Common myeloid progenitor, CD34-positive (primary cell): ENCODE results near the gene PHGDH.
A peak's percentile ranks its signal among the peaks of the same experiment; 100 is the strongest.

Source experiments
- CTCF ChIA-PET: fragments of 350-600 bp; sonication (Branson Sonifier 250); formaldehyde crosslinking; loops from one replicate; lab custom pipeline; 2021; ENCODE audit warnings: antibody characterized with exemption; lab: Charles Lee
- POLR2A ChIA-PET: fragments of 350-600 bp; sonication (Branson Sonifier 250); formaldehyde crosslinking; loops from one replicate; lab custom pipeline; 2021; ENCODE audit warnings: antibody characterized with exemption; lab: Charles Lee
- DNase-seq, 3 donors: peaks; one replicate each; pipeline versions ENCODE4 v3.0.0 to v3.0.0-alpha.2; 2013
- H3K27ac ChIP-seq, 2 experiments: 1 replicate in 1 of 2; 2 replicates in 1 of 2; pipeline ENCODE4 v1.7.0; 2013; ENCODE audit warnings: inconsistent platforms in 2 of 2, low read length in 2 of 2, mild to moderate bottlenecking in 2 of 2, low read depth in 1 of 2, moderate library complexity in 1 of 2; ENCODE audit not compliant: severe bottlenecking in 2 of 2, insufficient read depth in 1 of 2, poor library complexity in 1 of 2
- H3K27me3 ChIP-seq, 5 experiments: replicated peaks in 2 of 5; 1 replicate in 3 of 5; 2 replicates in 2 of 5; pipeline versions ENCODE4 v1.6.1 to v1.7.0; 2013; ENCODE audit warnings: low read length in 4 of 5, mild to moderate bottlenecking in 2 of 5, moderate library complexity in 2 of 5, inconsistent platforms in 1 of 5; ENCODE audit not compliant: insufficient read depth in 5 of 5, control insufficient read depth in 4 of 5
- H3K36me3 ChIP-seq, 4 experiments: 1 replicate in 2 of 4; 2 replicates in 2 of 4; pipeline versions ENCODE4 v1.6.1 to v1.7.0; 2013; ENCODE audit warnings: low read length in 3 of 4, control low read depth in 1 of 4, mild to moderate bottlenecking in 1 of 4; ENCODE audit not compliant: control insufficient read depth in 4 of 4, insufficient read depth in 4 of 4
- H3K4me1 ChIP-seq, 4 experiments: 1 replicate in 3 of 4; 2 replicates in 1 of 4; pipeline versions ENCODE4 v1.6.1 to v1.7.1; 2013; ENCODE audit warnings: low read length in 3 of 4, mild to moderate bottlenecking in 3 of 4, control low read depth in 1 of 4, inconsistent platforms in 1 of 4, moderate library complexity in 1 of 4; ENCODE audit not compliant: control insufficient read depth in 4 of 4, insufficient read depth in 4 of 4; ENCODE audit errors: control extremely low read depth in 1 of 4
- H3K4me3 ChIP-seq, 7 experiments: 1 replicate in 4 of 7; 2 replicates in 3 of 7; pipeline versions ENCODE4 v1.5.1 to v1.7.0; 2013; ENCODE audit warnings: mild to moderate bottlenecking in 7 of 7, low read length in 6 of 7, moderate library complexity in 6 of 7, inconsistent platforms in 2 of 7, low read depth in 2 of 7, control low read depth in 1 of 7; ENCODE audit not compliant: insufficient read depth in 4 of 7, control insufficient read depth in 1 of 7; ENCODE audit errors: extremely low read depth in 1 of 7
- H3K9me3 ChIP-seq, 5 experiments: 1 replicate in 4 of 5; 2 replicates in 1 of 5; pipeline versions ENCODE4 v1.6.1 to v1.7.1; 2013; ENCODE audit warnings: low read length in 4 of 5, mild to moderate bottlenecking in 2 of 5, inconsistent platforms in 1 of 5, low read depth in 1 of 5, moderate library complexity in 1 of 5; ENCODE audit not compliant: control insufficient read depth in 4 of 5, insufficient read depth in 2 of 5; ENCODE audit errors: control extremely low read depth in 1 of 5
- WGBS: methylation state at CpG from one replicate; pipeline ENCODE4 v1.1.5; 2013; ENCODE audit not compliant: insufficient coverage; 5-methylcytosine and 5-hydroxymethylcytosine counted together

The PHGDH gene

GRCh38 chr1:119715542-119715941 lies 3.8 kb downstream of the PHGDH start:
- no peaks in the 10 kb centered on the region for H3K27me3 ChIP-seq
- WGBS: 10% methylated on average over 4 of the region's 5 CpGs
- H3K4me1 ChIP-seq: peaks cover 0 to 41% (median 32%) of the 10 kb centered on the region in 4 experiments
- POLR2A ChIA-PET: no interaction called here
- peaks cover 0 to 17% (median under 1%) of the 10 kb centered on the region in 4 experiments for H3K36me3 ChIP-seq
- no peaks in the 10 kb centered on the region for H3K9me3 ChIP-seq
- peak overlapping the region in 2 of 7 experiments; percentile 2 to 26 for H3K4me3 ChIP-seq
- peak in 2 of 3 donors; percentile 36 to 48 for DNase-seq
- CTCF ChIA-PET: interaction anchor here (0.9 to 1.6 kb wide), 4 partner anchors 10 to 101 kb away, joined by 3 to 7 read pairs (median 4); no protein-coding TSS in a partner anchor
- H3K27ac ChIP-seq: no peak overlapping the region

GRCh38 chr1:119718409-119718808 lies 6.7 kb downstream of the PHGDH start:
- peaks cover 0 to 30% (median 23%) of the 10 kb centered on the region in 4 experiments for H3K4me1 ChIP-seq
- H3K27ac ChIP-seq: no peak overlapping the region
- no peak overlapping the region for H3K4me3 ChIP-seq
- ChIA-PET POLR2A (no interaction called here), CTCF (interaction anchor here (1.3 to 1.4 kb wide), 2 partner anchors 16 to 42 kb away, joined by 3 to 5 read pairs; no protein-coding TSS in a partner anchor)
- no peaks in the 10 kb centered on the region for H3K9me3 ChIP-seq
- peaks cover 1 to 44% (median 18%) of the 10 kb centered on the region in 4 experiments for H3K36me3 ChIP-seq
- DNase-seq: no peak
- H3K27me3 ChIP-seq: no peaks in the 10 kb centered on the region

- no peaks in the 10 kb centered on the region for H3K9me3 ChIP-seq
- POLR2A ChIA-PET: no interaction called here
- H3K27me3 ChIP-seq: no peaks in the 10 kb centered on the region
- H3K4me3 ChIP-seq: no peak overlapping the region
- CTCF ChIA-PET: no interaction called here
- WGBS: 100% methylated on average over 3 of the region's 3 CpGs
- DNase-seq: no peak
- H3K4me1 ChIP-seq: peaks cover 0 to 24% (median 18%) of the 10 kb centered on the region in 4 experiments
- peaks cover 7 to 50% (median 21%) of the 10 kb centered on the region in 4 experiments for H3K36me3 ChIP-seq
- H3K27ac ChIP-seq: no peak overlapping the region
These were observed 7.2 kb downstream of the PHGDH start for GRCh38 chr1:119718972-119719371.

- ChIA-PET POLR2A (no interaction called here), CTCF (interaction anchor here (1.0 kb wide), 2 partner anchors 11 to 97 kb away, joined by 3 to 4 read pairs; no protein-coding TSS in a partner anchor)
- H3K4me1 ChIP-seq: peaks cover 0 to 8% (median 4%) of the 10 kb centered on the region in 4 experiments
- WGBS: 98% methylated on average over 11 of the region's 11 CpGs
- H3K9me3 ChIP-seq: no peaks in the 10 kb centered on the region
- peaks cover 11 to 70% (median 31%) of the 10 kb centered on the region in 4 experiments for H3K36me3 ChIP-seq
- no peaks in the 10 kb centered on the region for H3K27me3 ChIP-seq
- no peak for DNase-seq
- no peak overlapping the region for H3K4me3 ChIP-seq
- no peak overlapping the region for H3K27ac ChIP-seq
These were observed 9.2 kb downstream of the PHGDH start for GRCh38 chr1:119720866-119721440.

GRCh38 chr1:119721896-119722295 lies 10.2 kb downstream of the PHGDH start:
- Histone ChIP-seq H3K27me3 (no peaks in the 10 kb centered on the region), H3K4me3 (no peak overlapping the region), H3K9me3 (no peaks in the 10 kb centered on the region), H3K36me3 (peaks cover 11 to 75% (median 36%) of the 10 kb centered on the region in 4 experiments), H3K4me1 (no peaks in the 10 kb centered on the region), H3K27ac (no peak overlapping the region)
- POLR2A ChIA-PET: no interaction called here
- WGBS: 88% methylated on average over 4 of the region's 5 CpGs
- DNase-seq: no peak
- CTCF ChIA-PET: interaction anchor here (1.0 kb wide), 1 partner anchor 10 kb away, joined by 4 read pairs; no protein-coding TSS in a partner anchor

- Histone ChIP-seq H3K4me1 (no peaks in the 10 kb centered on the region), H3K27me3 (no peaks in the 10 kb centered on the region), H3K36me3 (peaks cover 11 to 93% (median 50%) of the 10 kb centered on the region in 4 experiments), H3K4me3 (no peak overlapping the region), H3K9me3 (no peaks in the 10 kb centered on the region), H3K27ac (no peak overlapping the region)
- POLR2A ChIA-PET: no interaction called here
- CTCF ChIA-PET: interaction anchor here (0.8 to 1.9 kb wide), 5 partner anchors 10 to 49 kb away, joined by 3 to 7 read pairs (median 4); no protein-coding TSS in a partner anchor
- no peak for DNase-seq
- 100% methylated on average over 6 of the region's 8 CpGs for WGBS
These were observed 13.0 kb downstream of the PHGDH start for GRCh38 chr1:119724611-119725218.

GRCh38 chr1:119725626-119726025 lies 13.9 kb downstream of the PHGDH start:
- no peaks in the 10 kb centered on the region for H3K27me3 ChIP-seq
- H3K27ac ChIP-seq: no peak overlapping the region
- ChIA-PET CTCF (interaction anchor here (1.8 kb wide), 1 partner anchor 11 kb away, joined by 7 read pairs; no protein-coding TSS in a partner anchor), POLR2A (no interaction called here)
- H3K4me3 ChIP-seq: no peak overlapping the region
- H3K4me1 ChIP-seq: no peaks in the 10 kb centered on the region
- WGBS: 100% methylated on average over 4 of the region's 5 CpGs
- DNase-seq: no peak
- H3K36me3 ChIP-seq: peaks cover 18 to 92% (median 54%) of the 10 kb centered on the region in 4 experiments
- no peaks in the 10 kb centered on the region for H3K9me3 ChIP-seq
